Gastrocnemius medialis (tissue), 4 donors: ENCODE data around the gene RPS27L. TPM values are rescaled to one million over a fixed set of nuclear protein-coding genes. Genes with fewer than 3 reads are reported as not detected.
A peak's percentile ranks its signal among the peaks of the same experiment; 100 is the strongest.

Source experiments
- ATAC-seq, 2 donors: fragments of 150-250 bp; one replicate each; pipeline ENCODE4 v1.9.1; 2016
- DNase-seq, 2 donors: peaks; one replicate each; pipeline ENCODE4 v3.0.0-alpha.2; 2019
- H3K27ac ChIP-seq, 4 donors: fragments of 200-600 bp; sonication (generic); 1 replicate in 1 of 4; 2 replicates in 3 of 4; pipeline ENCODE4 v1.5.1; 2016 to 2018; ENCODE audit warnings: mild to moderate bottlenecking in 2 of 4, moderate library complexity in 1 of 4
- H3K27me3 ChIP-seq, 3 donors: fragments of 200-600 bp; sonication (generic) in 2 of 3; 1 replicate in 1 of 3; 2 replicates in 2 of 3; pipeline versions ENCODE4 v1.5.1 to v1.6.0; 2016 to 2019; ENCODE audit warnings: mild to moderate bottlenecking in 1 of 3, moderate library complexity in 1 of 3
- H3K36me3 ChIP-seq, 2 donors: fragments of 200-600 bp; sonication (generic) in 1 of 2; one replicate each; pipeline ENCODE4 v1.5.1; 2017 to 2018
- H3K4me1 ChIP-seq, 2 donors: fragments of 200-600 bp; sonication (generic) in 1 of 2; one replicate each; pipeline ENCODE4 v1.5.1; 2016 to 2017; ENCODE audit warnings: mild to moderate bottlenecking in 2 of 2
- H3K4me3 ChIP-seq, 4 donors: fragments of 200-600 bp; sonication (generic) in 3 of 4; 1 replicate in 1 of 4; 2 replicates in 3 of 4; pipeline ENCODE4 v1.5.1; 2016 to 2019; ENCODE audit warnings: mild to moderate bottlenecking in 2 of 4
- H3K9me3 ChIP-seq, 3 donors: fragments of 200-600 bp; sonication (generic) in 2 of 3; 1 replicate in 1 of 3; 2 replicates in 2 of 3; pipeline ENCODE4 v1.5.1; 2016 to 2019
- CTCF ChIP-seq, 5 experiments: fragments of 450-650 bp in 3 of 5; fragments of 200-600 bp in 2 of 5; sonication (generic) in 2 of 5; IDR thresholded peaks in 4 of 5; conservative IDR thresholded peaks in 1 of 5; 1 replicate in 4 of 5; 2 replicates in 1 of 5; pipeline ENCODE4 v1.5.1; 2016 to 2019; ENCODE audit warnings: antibody characterized with exemption in 5 of 5, mild to moderate bottlenecking in 3 of 5, moderate library complexity in 3 of 5
- POLR2A ChIP-seq, 2 donors: fragments of 450-650 bp; IDR thresholded peaks; one replicate each; pipeline ENCODE4 v1.6.1; 2017; ENCODE audit warnings: antibody characterized with exemption in 2 of 2, mild to moderate bottlenecking in 2 of 2, moderate library complexity in 2 of 2
- in situ Hi-C, 4 donors: fragments of 200-750 bp; cut with MboI; loops; one replicate each; pipeline versions ENCODE4 v1.15.0 to v1.8.0; 2017; ENCODE audit warnings: low sequenced_read_pairs in 4 of 4
- intact Hi-C: fragments of 100-400 bp; cut with DNase I; formaldehyde crosslinking; loops from one replicate; pipeline ENCODE4 v1.15.1; 2023; ENCODE audit warnings: low total_unique reads
- total RNA-seq, 4 donors: library from RNA; depleted of rRNA; stranded (reverse); fragments of >200 nt; gene quantifications; one replicate each; pipeline versions ENCODE4 v1.1.0 to v1.2.3, GENCODE V29; 2016

Gene RPS27L
- total RNA-seq, 4 donors from 2014 or later = 53.0 to 145 (median 78.0) TPM

- no peaks in the 10 kb centered on the region for H3K36me3 ChIP-seq
- DNase-seq (no peak), ATAC-seq (no peak)
- TF ChIP-seq CTCF (IDR thresholded peaks at IDR 0.05 in 4 of 5, conservative IDR thresholded peaks at IDR 0.05 in 1 of 5) = no peak
- TF ChIP-seq POLR2A (IDR thresholded peaks at IDR 0.05) = no peak
- H3K4me1 ChIP-seq = peaks cover 12 to 26% of the 10 kb centered on the region in 2 donors
- no peaks in the 10 kb centered on the region for H3K9me3 ChIP-seq
- in situ Hi-C loops = loop anchor here in 1 of 4 donors (10.0 kb wide), 1 partner anchor 109 kb away; the partner anchor contains the start of gene APH1B
- intact Hi-C loops = no loop called here
- H3K4me3 ChIP-seq = no peak overlapping the region
- no peaks in the 10 kb centered on the region for H3K27me3 ChIP-seq
- H3K27ac ChIP-seq = no peak overlapping the region
These were observed 8.0 kb upstream of the RPS27L start for GRCh38 chr15:63165166-63165859.

- H3K4me1 ChIP-seq = peaks cover 0 to 8% of the 10 kb centered on the region in 2 donors
- intact Hi-C loops = no loop called here
- DNase-seq = no peak
- H3K4me3 ChIP-seq = no peak overlapping the region
- H3K9me3 ChIP-seq = no peaks in the 10 kb centered on the region
- TF ChIP-seq POLR2A (IDR thresholded peaks at IDR 0.05) (no peak), CTCF (IDR thresholded peaks at IDR 0.05 in 4 of 5, conservative IDR thresholded peaks at IDR 0.05 in 1 of 5) (no peak)
- H3K27me3 ChIP-seq = no peaks in the 10 kb centered on the region
- in situ Hi-C loops = loop anchor here in 1 of 4 donors (10.0 kb wide), 1 partner anchor 112 kb away; the partner anchor contains the start of gene APH1B
- H3K36me3 ChIP-seq = peaks cover 0 to 5% of the 10 kb centered on the region in 2 donors
- no peak for ATAC-seq
- no peak overlapping the region for H3K27ac ChIP-seq
These were observed 5.9 kb upstream of the RPS27L start for GRCh38 chr15:63163217-63163616.

- in situ Hi-C loops = loop anchor here in 1 of 4 donors (10.0 kb wide), 1 partner anchor 114 kb away; the partner anchor contains the start of gene APH1B
These were observed 3.4 kb upstream of the RPS27L start for GRCh38 chr15:63160638-63161037.

GRCh38 chr15:63157891-63158431, 684 bp upstream of the RPS27L start:
- TF ChIP-seq CTCF (IDR thresholded peaks at IDR 0.05 in 4 of 5, conservative IDR thresholded peaks at IDR 0.05 in 1 of 5) = peak in 1 of 5 experiments; percentile 36
- no peak for TF ChIP-seq POLR2A (IDR thresholded peaks at IDR 0.05)
- peak; percentile 35 to 44 for DNase-seq
- intact Hi-C loops = loop anchor here (1.0 to 10.0 kb wide), 4 partner anchors 31 to 119 kb away; partner anchors contain the start of genes APH1B, RAB8B and TPM1
- Histone ChIP-seq H3K4me3 (peak overlapping the region; percentile 68 to 91 (median 89)), H3K27ac (peak overlapping the region; percentile 86 to 98 (median 94)), H3K9me3 (no peaks in the 10 kb centered on the region), H3K4me1 (peaks cover 13 to 28% of the 10 kb centered on the region in 2 donors), H3K27me3 (no peaks in the 10 kb centered on the region), H3K36me3 (peaks cover 0 to 31% of the 10 kb centered on the region in 2 donors)
- ATAC-seq = peak; percentile 60 to 68
- in situ Hi-C loops = no loop called here

More at GRCh38 chr15:63160638-63161037, 3.4 kb upstream of the RPS27L start:
- DNase-seq (no peak), ATAC-seq (no peak)
- TF ChIP-seq POLR2A (IDR thresholded peaks at IDR 0.05) (no peak), CTCF (IDR thresholded peaks at IDR 0.05 in 4 of 5, conservative IDR thresholded peaks at IDR 0.05 in 1 of 5) (no peak)
- intact Hi-C loops = no loop called here
- no peak overlapping the region for H3K4me3 ChIP-seq
- peaks cover 0 to 5% of the 10 kb centered on the region in 2 donors for H3K36me3 ChIP-seq
- H3K27me3 ChIP-seq = no peaks in the 10 kb centered on the region
- H3K9me3 ChIP-seq = no peaks in the 10 kb centered on the region
- no peak overlapping the region for H3K27ac ChIP-seq
- H3K4me1 ChIP-seq = peaks cover 8 to 11% of the 10 kb centered on the region in 2 donors
